Measurements from ENCODE around the gene TNNI3K.
"Not testable (repeated sequence)": the region's sequence is repeated elsewhere in the genome, so short reads cannot be mapped to it uniquely, and the experiment has no call there.

TNNI3K gene

GRCh38 chr1:74235153-74235552 is at the start of gene TNNI3K:
TNNI3K (plus strand) TSS chr1:74235387; CDS start chr1:74235452, 65 bp downstream.
- DNase-seq: no peak

- no peak for DNase-seq
Measured at GRCh38 chr1:74193908-74194307, 41.3 kb upstream of the TNNI3K start.

- no peak for DNase-seq
Measured at GRCh38 chr1:74195339-74195738, 39.8 kb upstream of the TNNI3K start.

- DNase-seq: no peak
Measured at GRCh38 chr1:74197255-74197654, 37.9 kb upstream of the TNNI3K start.

GRCh38 chr1:74197657-74198552 is 37.3 kb upstream of the TNNI3K start, which contains the start of the genes FPGT and LRRIQ3:
FPGT (plus strand) TSS chr1:74198242; CDS start chr1:74198279, 37 bp downstream.
LRRIQ3 (minus strand) TSS chr1:74198176; CDS start chr1:74183684, 14,492 bp downstream.
- peak; percentile 99 for DNase-seq

- no peak for DNase-seq
Measured at GRCh38 chr1:74199504-74199903, 35.7 kb upstream of the TNNI3K start.

- no peak for DNase-seq
Measured at GRCh38 chr1:74205266-74205665, 29.9 kb upstream of the TNNI3K start.

GRCh38 chr1:74215229-74215628 is 20.0 kb upstream of the TNNI3K start:
- DNase-seq: no peak

GRCh38 chr1:74222701-74223100 is 12.5 kb upstream of the TNNI3K start:
- peak; percentile 89 for DNase-seq

GRCh38 chr1:74223453-74223852 is 11.7 kb upstream of the TNNI3K start:
- no peak for DNase-seq

GRCh38 chr1:74236440-74236839 is 1.3 kb downstream of the TNNI3K start:
- no peak for DNase-seq

GRCh38 chr1:74237035-74237434 is 1.8 kb downstream of the TNNI3K start:
- DNase-seq: no peak

- DNase-seq: no peak
Measured at GRCh38 chr1:74237787-74238186, 2.6 kb downstream of the TNNI3K start.

- no peak for DNase-seq
Measured at GRCh38 chr1:74245168-74245772, 10.1 kb downstream of the TNNI3K start.

GRCh38 chr1:74246315-74246714 is 11.1 kb downstream of the TNNI3K start:
- no peak for DNase-seq

- DNase-seq: no peak
Measured at GRCh38 chr1:74247881-74248528, 12.8 kb downstream of the TNNI3K start.

- DNase-seq: not testable (repeated sequence)
Measured at GRCh38 chr1:74253243-74253824, 18.1 kb downstream of the TNNI3K start.

GRCh38 chr1:74266001-74266400 is 30.8 kb downstream of the TNNI3K start:
- no peak for DNase-seq

GRCh38 chr1:74271503-74271902 is 36.3 kb downstream of the TNNI3K start:
- peak; percentile 57 for DNase-seq

- no peak for DNase-seq
Measured at GRCh38 chr1:74280642-74281396, 45.6 kb downstream of the TNNI3K start.

GRCh38 chr1:74286414-74286813 is 51.2 kb downstream of the TNNI3K start:
- DNase-seq: no peak

GRCh38 chr1:74314438-74314837 is 79.3 kb downstream of the TNNI3K start:
- no peak for DNase-seq
